Measurements from ENCODE around the gene PFKFB4.
"Not testable (repeated sequence)": the region's sequence is repeated elsewhere in the genome, so short reads cannot be mapped to it uniquely, and the experiment has no call there.

PFKFB4 gene

GRCh38 chr3:48560648-48561018 lies 4.0 kb upstream of the PFKFB4 start:
- no peak for DNase-seq (ENCODE audit: low read depth in 2 of 2)

DNA sequence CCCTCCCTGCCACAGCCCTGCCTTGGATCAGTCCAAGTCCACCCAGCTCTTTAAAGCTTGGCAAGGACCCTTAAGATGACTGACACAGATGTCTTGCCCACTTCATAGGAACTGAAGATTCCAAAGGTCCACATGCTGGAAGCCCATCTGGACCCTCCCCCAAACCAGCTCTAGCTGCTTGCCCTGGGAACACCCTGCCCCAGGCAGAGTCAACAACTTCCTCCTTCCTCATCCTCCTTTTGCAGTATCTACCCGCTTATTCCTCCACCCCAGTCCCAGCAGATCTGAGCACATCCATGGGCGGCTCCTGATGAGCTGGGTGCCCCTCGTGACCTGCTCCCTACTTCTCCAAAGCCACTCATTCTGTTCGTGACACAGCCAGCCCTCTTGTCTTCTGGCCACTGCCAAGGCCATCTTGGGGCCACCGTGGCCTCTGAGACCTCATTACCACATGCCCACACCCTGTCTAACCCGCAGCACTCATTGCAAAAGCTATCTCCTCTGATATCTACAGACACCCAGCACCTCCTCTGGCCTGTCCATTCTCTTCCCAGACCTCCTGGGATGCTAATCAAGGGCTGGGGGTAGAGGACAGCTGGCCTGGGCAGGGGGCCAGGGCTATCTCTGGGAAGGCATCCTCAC lies 2.0 kb upstream of the PFKFB4 start:
- DNase-seq (ENCODE audit: low read depth in 2 of 2) = no peak

- no peak for DNase-seq (ENCODE audit: low read depth in 2 of 2)
Measured at GRCh38 chr3:48555949-48556795, 431 bp downstream of the PFKFB4 start.

- no peak for DNase-seq (ENCODE audit: low read depth in 2 of 2)
Measured at GRCh38 chr3:48555231-48555948, 1.2 kb downstream of the PFKFB4 start.

DNA sequence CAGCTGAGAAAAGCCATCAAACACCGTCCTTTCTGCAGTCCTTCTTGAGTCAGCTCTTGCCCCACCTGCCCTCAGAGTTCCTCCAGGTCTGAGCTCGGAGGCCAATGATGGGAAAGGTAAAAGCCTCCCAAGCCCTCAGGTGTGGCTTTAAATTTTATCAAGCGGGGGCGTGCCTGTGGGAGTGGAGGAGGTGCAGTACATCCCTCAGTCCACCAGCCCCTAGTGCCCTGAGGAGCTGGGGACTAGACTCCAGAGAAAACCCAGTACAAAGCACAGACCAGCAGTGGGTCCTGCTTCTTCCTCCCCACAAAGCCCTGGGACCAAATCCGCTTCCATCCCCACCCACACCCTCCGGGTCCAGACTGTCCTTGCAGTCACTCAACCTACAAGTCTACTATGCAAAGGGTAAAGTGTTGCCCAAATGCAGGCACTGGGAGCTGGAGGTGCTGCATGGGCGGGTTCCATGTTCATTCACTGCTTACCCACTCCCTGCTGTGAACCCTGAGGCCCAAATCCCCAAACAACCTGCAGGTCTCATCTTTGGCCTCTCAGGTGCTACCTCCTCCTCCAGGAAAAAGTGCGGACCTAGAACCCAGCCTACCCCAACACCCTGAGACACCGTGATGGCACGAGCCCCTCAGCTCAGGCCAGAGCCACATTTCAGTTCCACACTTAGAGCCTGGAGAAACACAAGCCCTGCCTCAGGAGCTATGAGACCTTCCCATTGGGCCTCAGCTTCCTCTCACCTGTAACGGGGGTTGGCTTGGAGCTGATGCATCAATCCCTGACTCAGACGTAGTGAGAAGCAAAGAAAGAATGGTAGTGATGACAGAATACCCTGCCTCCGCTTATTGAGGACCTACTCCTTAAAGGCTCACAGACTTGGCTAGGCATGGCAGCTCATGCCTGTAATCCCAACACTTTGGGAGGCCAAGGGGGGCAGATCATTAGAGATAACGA lies 2.4 kb downstream of the PFKFB4 start:
- DNase-seq (ENCODE audit: low read depth in 2 of 2) = no peak

DNA sequence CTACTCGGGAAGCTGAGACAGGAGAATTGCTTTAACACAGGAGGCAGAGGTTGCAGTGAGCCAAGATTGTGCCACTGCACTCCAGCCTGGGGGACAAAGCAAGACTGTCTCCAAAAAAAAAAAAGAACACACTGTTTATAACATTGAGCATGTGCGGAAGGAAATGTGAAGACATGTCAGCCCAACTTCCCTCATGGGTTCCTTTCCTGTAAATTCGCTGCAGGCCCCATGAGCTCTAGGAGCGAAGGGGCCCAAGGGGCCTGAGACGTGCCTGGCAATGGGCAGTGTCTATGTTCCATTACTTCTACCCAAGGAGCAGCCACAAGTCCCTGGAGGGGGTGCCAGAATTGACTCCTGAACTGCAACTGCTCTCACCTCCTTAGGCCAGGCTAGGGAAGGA lies 3.2 kb downstream of the PFKFB4 start:
- no peak for DNase-seq (ENCODE audit: low read depth in 2 of 2)

GRCh38 chr3:48552111-48552951 lies 4.3 kb downstream of the PFKFB4 start:
- no peak for DNase-seq (ENCODE audit: low read depth in 2 of 2)

- not testable (repeated sequence) for DNase-seq (ENCODE audit: low read depth in 2 of 2)
Measured at GRCh38 chr3:48551651-48552050, 5.0 kb downstream of the PFKFB4 start.

GRCh38 chr3:48548729-48549705 lies 7.6 kb downstream of the PFKFB4 start:
- DNase-seq (ENCODE audit: low read depth in 2 of 2) = peak; percentile 70 to 86

DNA sequence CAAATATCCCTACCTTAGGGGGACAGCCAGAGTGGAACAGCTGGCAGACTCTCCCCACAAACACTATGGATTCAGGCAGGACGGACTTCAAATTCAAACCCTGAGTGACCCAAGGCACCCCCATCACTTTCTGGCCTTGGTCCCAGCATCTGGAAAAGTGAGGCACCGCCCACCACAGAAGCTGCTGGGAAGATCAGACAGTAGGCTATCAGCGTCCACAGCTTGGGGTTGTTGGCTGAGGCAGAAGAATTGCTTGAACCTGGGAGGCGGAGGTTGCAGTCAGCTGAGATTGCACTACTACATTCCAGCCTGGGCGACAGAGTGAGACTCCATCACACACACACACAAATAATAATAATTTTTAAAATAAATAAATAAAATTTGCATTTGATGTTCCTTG lies 8.5 kb downstream of the PFKFB4 start:
- DNase-seq (ENCODE audit: low read depth in 2 of 2) = no peak

DNA sequence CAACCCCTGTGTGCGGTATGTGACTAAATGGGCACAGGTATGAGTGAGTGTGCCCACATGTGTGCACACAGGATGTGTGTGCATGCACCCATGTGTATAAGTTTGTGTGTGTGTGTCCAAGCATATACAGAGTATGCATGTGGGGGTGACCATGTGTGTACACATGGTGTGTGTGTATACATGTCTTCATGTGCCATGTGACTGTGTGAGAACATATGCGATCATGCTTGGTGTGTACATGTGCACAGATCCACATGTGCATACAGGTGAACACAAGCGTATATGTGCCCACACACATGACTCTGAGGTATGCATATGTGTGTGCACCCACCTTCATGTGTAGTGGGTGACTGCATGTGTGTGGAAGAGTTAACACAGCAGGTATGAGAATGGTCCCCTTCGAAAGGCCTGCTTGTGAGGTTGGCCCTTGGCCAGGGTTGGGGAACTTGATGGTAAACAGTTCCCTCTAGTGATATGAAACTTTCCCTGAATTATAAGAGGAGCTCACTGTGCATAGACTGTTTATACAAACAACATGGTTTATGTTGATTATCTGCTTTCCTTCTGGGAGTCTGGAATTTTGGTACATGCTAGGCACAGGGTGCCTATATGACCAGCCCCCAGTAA lies 10.3 kb downstream of the PFKFB4 start:
- no peak for DNase-seq (ENCODE audit: low read depth in 2 of 2)

- no peak for DNase-seq (ENCODE audit: low read depth in 2 of 2)
Measured at GRCh38 chr3:48544141-48544540, 12.5 kb downstream of the PFKFB4 start.

DNA sequence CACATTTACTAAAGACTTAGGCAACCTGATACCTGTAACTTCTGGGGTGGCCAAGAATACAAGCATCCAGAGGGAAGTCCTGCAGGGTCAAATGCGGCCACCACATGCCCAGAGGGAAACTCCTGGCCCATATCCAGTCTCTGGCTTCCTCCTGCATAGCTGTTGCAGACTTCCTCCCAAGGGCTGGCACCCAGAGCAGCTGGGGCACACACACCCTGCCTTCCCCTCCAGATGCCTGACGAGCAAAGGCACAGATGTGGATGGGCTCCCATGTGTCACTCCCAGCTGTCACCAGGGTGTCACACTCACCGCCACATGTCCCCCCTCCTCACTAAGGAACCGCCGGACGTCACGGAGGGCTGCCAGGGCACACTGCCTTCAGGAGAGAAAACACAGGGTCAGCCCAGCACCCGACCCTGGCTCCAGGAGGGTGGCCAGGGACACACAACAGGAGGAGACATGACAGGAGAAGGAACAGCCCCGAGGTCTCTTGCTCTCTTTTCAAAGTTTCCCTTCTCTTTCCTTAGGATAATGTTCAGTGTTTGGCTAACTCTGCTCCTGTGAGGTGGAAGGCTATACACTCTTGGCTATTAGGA lies 13.2 kb downstream of the PFKFB4 start:
- DNase-seq (ENCODE audit: low read depth in 2 of 2) = no peak

GRCh38 chr3:48538451-48538850 lies 18.2 kb downstream of the PFKFB4 start:
- no peak for DNase-seq (ENCODE audit: low read depth in 2 of 2)

- no peak for DNase-seq (ENCODE audit: low read depth in 2 of 2)
Measured at GRCh38 chr3:48536785-48537184, 19.8 kb downstream of the PFKFB4 start.

DNA sequence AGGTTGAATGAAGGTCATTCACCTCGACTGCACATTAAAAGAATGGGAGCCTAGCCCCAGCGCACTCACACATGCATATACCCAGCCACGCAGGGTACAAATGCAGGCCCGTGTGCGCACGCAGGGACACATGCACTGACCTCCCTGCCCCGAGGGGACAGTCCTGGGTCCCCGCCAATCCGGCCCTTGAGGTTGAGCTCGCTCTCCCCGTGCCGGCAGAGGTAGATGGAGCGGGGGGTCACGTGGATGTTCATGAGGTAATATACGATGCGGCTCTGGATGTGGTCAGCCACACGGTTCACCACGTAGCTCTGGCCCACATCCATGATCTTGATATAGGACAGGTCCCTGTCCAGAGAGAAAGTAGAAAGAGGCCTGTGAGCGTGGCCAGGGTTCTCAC lies 20.5 kb downstream of the PFKFB4 start:
- DNase-seq (ENCODE audit: low read depth in 2 of 2) = no peak

GRCh38 chr3:48535578-48535977 lies 21.0 kb downstream of the PFKFB4 start:
- no peak for DNase-seq (ENCODE audit: low read depth in 2 of 2)

- DNase-seq (ENCODE audit: low read depth in 2 of 2) = no peak
Measured at GRCh38 chr3:48532977-48533337, 23.6 kb downstream of the PFKFB4 start.
